H9 (cell line): ENCODE measurements around the gene GSE1. TPM values are rescaled to one million over a fixed set of nuclear protein-coding genes. Genes with fewer than 3 reads are reported as not detected.

Experiments used
- DNase-seq: peaks from one replicate; pipeline ENCODE4 v3.0.0-alpha.2; 2017
- H2AFZ ChIP-seq: one replicate; pipeline ENCODE4 v1.6.1; 2013; ENCODE audit warnings: mild to moderate bottlenecking, low read length, control low read depth, moderate library complexity
- H2AK5ac ChIP-seq: 2 replicates; pipeline ENCODE4 v1.6.1; 2013; ENCODE audit warnings: low read length, control low read depth, mixed read lengths; ENCODE audit not compliant: insufficient read length
- H2BK120ac ChIP-seq: one replicate; pipeline ENCODE4 v1.6.1; 2013; ENCODE audit warnings: low read depth, mild to moderate bottlenecking, low read length, control low read depth, inconsistent platforms; ENCODE audit not compliant: poor library complexity, severe bottlenecking
- H2BK12ac ChIP-seq: 2 replicates; pipeline ENCODE4 v1.6.1; 2013; ENCODE audit warnings: low read length, control low read depth, mixed read lengths, low read depth; ENCODE audit not compliant: insufficient read length
- H2BK15ac ChIP-seq: 2 replicates; pipeline ENCODE4 v1.6.1; 2013; ENCODE audit warnings: low read depth, low read length, control low read depth
- H2BK20ac ChIP-seq: one replicate; pipeline ENCODE4 v1.6.1; 2013; ENCODE audit warnings: low read depth, mild to moderate bottlenecking, low read length, control low read depth, inconsistent platforms; ENCODE audit not compliant: poor library complexity, severe bottlenecking
- H2BK5ac ChIP-seq: 2 replicates; pipeline ENCODE4 v1.6.1; 2013; ENCODE audit warnings: low read length, control low read depth, mixed read lengths; ENCODE audit not compliant: insufficient read length
- H3K14ac ChIP-seq: 2 replicates; pipeline ENCODE4 v1.6.1; 2013; ENCODE audit warnings: low read length, control low read depth; ENCODE audit not compliant: insufficient read depth
- H3K18ac ChIP-seq: 2 replicates; pipeline ENCODE4 v1.6.1; 2013; ENCODE audit warnings: low read depth, mild to moderate bottlenecking, mixed read lengths, low read length, control low read depth; ENCODE audit not compliant: insufficient read length
- H3K23ac ChIP-seq: 2 replicates; pipeline ENCODE4 v1.6.1; 2013; ENCODE audit warnings: low read length, control low read depth, mixed read lengths, low read depth; ENCODE audit not compliant: insufficient read length
- H3K23me2 ChIP-seq: 2 replicates; pipeline ENCODE4 v1.6.1; 2013; ENCODE audit warnings: low read depth, mild to moderate bottlenecking, mixed read lengths, low read length, control low read depth; ENCODE audit not compliant: insufficient read length, poor library complexity, severe bottlenecking
- H3K27ac ChIP-seq: 2 replicates; pipeline ENCODE4 v1.5.1; 2013; ENCODE audit warnings: low read length, control low read depth, mixed read lengths, low read depth; ENCODE audit not compliant: insufficient read length
- H3K27me3 ChIP-seq: 2 replicates; pipeline ENCODE4 v1.6.1; 2013; ENCODE audit warnings: low read length, control low read depth, inconsistent platforms; ENCODE audit not compliant: insufficient read depth
- H3K4ac ChIP-seq: 2 replicates; pipeline ENCODE4 v1.6.1; 2013; ENCODE audit warnings: low read depth, mild to moderate bottlenecking, control low read depth, inconsistent platforms, low read length, moderate library complexity
- H3K4me1 ChIP-seq: 2 replicates; pipeline ENCODE4 v1.6.1; 2013; ENCODE audit warnings: low read length, control low read depth, inconsistent platforms; ENCODE audit not compliant: insufficient read depth
- H3K4me2 ChIP-seq: 2 replicates; pipeline ENCODE4 v1.6.1; 2013; ENCODE audit warnings: low read length, control low read depth, mixed read lengths; ENCODE audit not compliant: insufficient read length, insufficient read depth
- H3K56ac ChIP-seq: 2 replicates; pipeline ENCODE4 v1.6.1; 2013; ENCODE audit warnings: low read depth, mild to moderate bottlenecking, mixed read lengths, low read length, control low read depth; ENCODE audit not compliant: insufficient read length
- H3K79me1 ChIP-seq: 2 replicates; pipeline ENCODE4 v1.6.1; 2013; ENCODE audit warnings: low read depth, mild to moderate bottlenecking, moderate library complexity, low read length, control low read depth, inconsistent platforms; ENCODE audit not compliant: insufficient read depth, poor library complexity, severe bottlenecking
- H3K79me2 ChIP-seq: 2 replicates; pipeline ENCODE4 v1.6.1; 2013; ENCODE audit warnings: low read length, control low read depth, inconsistent platforms; ENCODE audit not compliant: insufficient read depth
- H3K9ac ChIP-seq: 2 replicates; pipeline ENCODE4 v1.6.1; 2013; ENCODE audit warnings: low read length, control low read depth, mixed read lengths; ENCODE audit not compliant: insufficient read length; ENCODE audit errors: extremely low read depth
- H3K9me3 ChIP-seq: one replicate; pipeline ENCODE4 v1.6.1; 2013; ENCODE audit warnings: low read depth, low read length, inconsistent platforms; ENCODE audit not compliant: control insufficient read depth
- H3T11ph ChIP-seq: one replicate; pipeline ENCODE4 v1.6.1; 2013; ENCODE audit warnings: mild to moderate bottlenecking, low read length, control low read depth, inconsistent platforms
- H4K20me1 ChIP-seq: one replicate; pipeline ENCODE4 v1.6.1; 2013; ENCODE audit not compliant: control insufficient read depth, insufficient read length, insufficient read depth
- H4K5ac ChIP-seq: 2 replicates; pipeline ENCODE4 v1.6.1; 2013; ENCODE audit warnings: low read depth, mild to moderate bottlenecking, mixed read lengths, low read length, control low read depth; ENCODE audit not compliant: insufficient read length
- H4K8ac ChIP-seq: replicated peaks from 2 replicates; pipeline ENCODE4 v1.6.1; 2013; ENCODE audit warnings: low read length, control low read depth, mixed read lengths, low read depth; ENCODE audit not compliant: insufficient read length
- H4K91ac ChIP-seq: 2 replicates; pipeline ENCODE4 v1.6.1; 2013; ENCODE audit warnings: low read depth, mild to moderate bottlenecking, moderate library complexity, mixed read lengths, low read length, control low read depth; ENCODE audit not compliant: insufficient read length
- H3K27ac Mint-ChIP-seq, 3 experiments: 2 replicates in 2 of 3; 3 replicates in 1 of 3; pipeline ENCODE4 v1.8.0; 2020 to 2021; ENCODE audit warnings: mixed read lengths in 3 of 3, mild to moderate bottlenecking in 1 of 3, moderate library complexity in 1 of 3
- H3K27me3 Mint-ChIP-seq: 2 replicates; pipeline ENCODE4 v1.8.0; 2021; ENCODE audit warnings: low read depth, mild to moderate bottlenecking, moderate library complexity, mixed read lengths
- H3K36me3 Mint-ChIP-seq, 3 experiments: 2 replicates in 2 of 3; 3 replicates in 1 of 3; pipeline ENCODE4 v1.8.0; 2020 to 2021; ENCODE audit warnings: low read depth in 3 of 3, mixed read lengths in 3 of 3; ENCODE audit not compliant: insufficient read depth in 1 of 3
- H3K4me1 Mint-ChIP-seq, 2 experiments: 2 replicates each; pipeline ENCODE4 v1.8.0; 2020; ENCODE audit warnings: mixed read lengths in 2 of 2
- H3K4me3 Mint-ChIP-seq, 2 experiments: 2 replicates in 1 of 2; 3 replicates in 1 of 2; pipeline ENCODE4 v1.8.0; 2020 to 2021; ENCODE audit warnings: mild to moderate bottlenecking in 2 of 2, mixed read lengths in 2 of 2, moderate library complexity in 1 of 2
- H3K9me3 Mint-ChIP-seq, 2 experiments: 2 replicates in 1 of 2; 3 replicates in 1 of 2; pipeline ENCODE4 v1.8.0; 2020; ENCODE audit warnings: mild to moderate bottlenecking in 2 of 2, mixed read lengths in 2 of 2, moderate library complexity in 1 of 2
- WGBS: extraction: QIAGEN DNeasy Blood & Tissue Kit; methylation state at CpG from one replicate; pipeline ENCODE4 v1.1.7; 2013; ENCODE audit warnings: missing lambda C conversion rate, low lambda C conversion rate, mixed read lengths; ENCODE audit not compliant: insufficient read length; ENCODE audit errors: extremely low coverage; 5-methylcytosine and 5-hydroxymethylcytosine counted together
- total RNA-seq: library from RNA; stranded (reverse); gene quantifications from 2 replicates; pipeline ENCODE4 v1.2.1, GENCODE V29; 2021
- TF ChIP-seq, protein P1 (sequence below): fragments of 200-600 bp; sonication (generic); conservative IDR thresholded peaks from 3 replicates; pipeline ENCODE4 v1.8.0; 2021; ENCODE audit warnings: antibody characterized with exemption, mild to moderate bottlenecking

The GSE1 gene
- total RNA-seq, 1 experiment from 2014 or later = 125 TPM

DNA sequence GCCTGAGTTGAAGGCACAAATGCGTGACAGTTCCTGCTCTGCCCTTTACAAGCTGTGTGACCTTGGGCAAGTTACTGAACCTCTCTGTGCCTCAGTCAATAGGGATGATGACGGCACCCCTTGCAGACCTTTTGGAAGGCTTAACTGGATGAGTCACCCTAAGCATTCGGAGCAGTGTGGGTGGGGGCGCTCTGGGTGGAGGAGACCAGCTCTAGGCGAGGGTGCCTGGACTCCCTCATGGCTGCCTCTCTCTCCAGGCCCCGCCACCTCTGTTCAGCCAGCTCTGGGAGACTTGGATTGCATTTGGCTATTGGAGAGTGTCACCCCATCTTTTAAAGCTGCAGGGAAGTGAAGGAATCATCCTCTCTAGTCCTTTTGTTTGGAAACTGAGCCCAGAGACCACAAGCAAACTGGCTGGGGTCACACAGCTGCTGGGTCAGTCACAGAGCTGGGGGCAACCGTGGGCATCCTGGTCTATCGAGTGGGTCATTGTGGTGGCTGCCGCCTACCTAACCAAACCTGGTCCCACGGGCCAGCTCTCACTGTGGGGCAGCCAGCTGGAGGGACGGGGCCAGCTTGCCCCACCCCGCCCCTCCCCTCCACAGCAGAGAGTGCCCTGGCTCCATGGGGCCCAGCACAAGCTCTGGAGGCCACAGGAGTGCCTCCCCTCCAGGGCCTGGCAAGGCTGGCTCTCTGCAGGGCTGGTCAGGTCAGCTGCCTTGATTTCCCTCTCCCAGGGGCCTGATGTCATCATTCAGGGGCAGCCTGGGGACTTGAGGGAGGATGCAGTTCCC is 20.2 kb upstream of the GSE1 start:
- Histone ChIP-seq H3K9me3 (no peaks in the 10 kb centered on the region), H3K23ac (no peak overlapping the region), H3K79me2 (peaks cover 5% of the 10 kb centered on the region; the same call in 1 of the 2 replicates), H3T11ph (no peak overlapping the region), H4K20me1 (no peaks in the 10 kb centered on the region), H2AK5ac (no peak overlapping the region), H4K91ac (no peak overlapping the region), H3K18ac (no peak overlapping the region), H3K27ac (no peak overlapping the region), H3K79me1 (no peaks in the 10 kb centered on the region), H3K27me3 (no peaks in the 10 kb centered on the region), H3K23me2 (no peaks in the 10 kb centered on the region), H4K8ac (no peak overlapping the region), H2BK15ac (no peak overlapping the region), H3K4ac (no peak overlapping the region), H3K9ac (no peak overlapping the region), H3K14ac (no peak overlapping the region), H3K56ac (no peak overlapping the region), H4K5ac (no peak overlapping the region), H2BK20ac (no peak overlapping the region), H2AFZ (no peak overlapping the region), H2BK5ac (no peak overlapping the region), H2BK120ac (no peak overlapping the region), H3K4me1 (0 out of 2 replicates have a peak, but pooled peaks cover 1% of the 10 kb centered on the region), H3K4me2 (no peak overlapping the region), H2BK12ac (no peak overlapping the region)
- DNase-seq = no peak
- Mint-ChIP-seq H3K4me3 (no peak overlapping the region), H3K4me1 (peaks cover 30 to 33% of the 10 kb centered on the region in 2 experiments), H3K36me3 (peaks cover 0 to 7% (median 1%) of the 10 kb centered on the region in 3 experiments; a peak in 3 of 7 replicates), H3K27ac (no peak overlapping the region), H3K9me3 (no peaks in the 10 kb centered on the region), H3K27me3 (no peaks in the 10 kb centered on the region; the same call in 1 of the 2 replicates)
- TF ChIP-seq, protein P1, sequence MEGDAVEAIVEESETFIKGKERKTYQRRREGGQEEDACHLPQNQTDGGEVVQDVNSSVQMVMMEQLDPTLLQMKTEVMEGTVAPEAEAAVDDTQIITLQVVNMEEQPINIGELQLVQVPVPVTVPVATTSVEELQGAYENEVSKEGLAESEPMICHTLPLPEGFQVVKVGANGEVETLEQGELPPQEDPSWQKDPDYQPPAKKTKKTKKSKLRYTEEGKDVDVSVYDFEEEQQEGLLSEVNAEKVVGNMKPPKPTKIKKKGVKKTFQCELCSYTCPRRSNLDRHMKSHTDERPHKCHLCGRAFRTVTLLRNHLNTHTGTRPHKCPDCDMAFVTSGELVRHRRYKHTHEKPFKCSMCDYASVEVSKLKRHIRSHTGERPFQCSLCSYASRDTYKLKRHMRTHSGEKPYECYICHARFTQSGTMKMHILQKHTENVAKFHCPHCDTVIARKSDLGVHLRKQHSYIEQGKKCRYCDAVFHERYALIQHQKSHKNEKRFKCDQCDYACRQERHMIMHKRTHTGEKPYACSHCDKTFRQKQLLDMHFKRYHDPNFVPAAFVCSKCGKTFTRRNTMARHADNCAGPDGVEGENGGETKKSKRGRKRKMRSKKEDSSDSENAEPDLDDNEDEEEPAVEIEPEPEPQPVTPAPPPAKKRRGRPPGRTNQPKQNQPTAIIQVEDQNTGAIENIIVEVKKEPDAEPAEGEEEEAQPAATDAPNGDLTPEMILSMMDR = no peak
- no CpG with 5 or more reads among the region's 12 CpGs for WGBS
